ENCODE measurements around the gene MOB1B. TPM values are rescaled to one million over a fixed set of nuclear protein-coding genes. Genes with fewer than 3 reads are reported as not detected.

Gene MOB1B
- total and polyA plus RNA-seq, 10 of the 15 experiments (the other 5 are each of a cell fraction or from before 2014, with no cell fraction given): 1.9 to 11.4 (median 6.1) TPM

- TF ChIP-seq PAX8 (IDR thresholded peaks at IDR 0.05): no peak
- TF ChIP-seq MEF2B (IDR thresholded peaks at IDR 0.05; ENCODE audit: partially characterized antibody, poor library complexity, severe bottlenecking): no peak
- TF ChIP-seq BACH1 (IDR thresholded peaks at IDR 0.05; ENCODE audit: borderline replicate concordance): no peak
- TF ChIP-seq POLR2A (IDR thresholded peaks at IDR 0.05; ENCODE audit: low read depth, low read length): no peak
- TF ChIP-seq HDGF (IDR thresholded peaks at IDR 0.05): no peak
These were observed 123.9 kb downstream of the MOB1B start (continued) for GRCh38 chr4:71026086-71026485.

GRCh38 chr4:71027611-71028010 is 125.4 kb downstream of the MOB1B start:
- FAIRE-seq: no peak
- Histone ChIP-seq H3K4me1 (ENCODE audit: control insufficient read depth, insufficient read depth, low read length) (no peaks in the 10 kb centered on the region), H3K79me2 (ENCODE audit: control insufficient read depth, insufficient read depth, low read length) (no peaks in the 10 kb centered on the region), H3K4me2 (ENCODE audit: control insufficient read depth, insufficient read depth) (no peak overlapping the region), H4K20me1 (ENCODE audit: control insufficient read depth, insufficient read depth) (no peaks in the 10 kb centered on the region), H2AFZ (ENCODE audit: control insufficient read depth, low read depth, low read length) (no peak overlapping the region), H3K4me3 (no peak overlapping the region), H3K9ac (ENCODE audit: control insufficient read depth, insufficient read depth, low read length) (no peak overlapping the region), H3K9me3 (replicated peaks; ENCODE audit: control insufficient read depth, insufficient read depth, low read length) (no peaks in the 10 kb centered on the region), H3K27ac (ENCODE audit: control insufficient read depth, insufficient read depth) (no peak overlapping the region), H3K27me3 (replicated peaks in 1 of 2; ENCODE audit: control insufficient read depth in 2 of 2, insufficient read depth in 2 of 2, low read length in 1 of 2) (no peaks in the 10 kb centered on the region), H3K36me3 (ENCODE audit: control insufficient read depth in 2 of 2, insufficient read depth in 2 of 2, low read length in 1 of 2) (peaks cover 0 to 22% of the 10 kb centered on the region in 2 experiments)
- intact Hi-C loops (cut with micrococcal nuclease; ENCODE audit: unreplicated experiment) (no loop called here), in situ Hi-C loops (cut with MboI) (no loop called here)
- no TSS peak for BruUV-seq (replicated peaks)
- ChIA-PET CTCF (no interaction called here), SMC1A (ENCODE audit: uncharacterized antibody, unreplicated experiment) (interaction anchor here (0.8 kb wide), 1 partner anchor 32 kb away, joined by 3 read pairs; no protein-coding TSS in a partner anchor), RAD21 (ENCODE audit: unreplicated experiment) (no interaction called here), POLR2A (interaction anchor here (0.6 to 1.0 kb wide), 2 partner anchors 31 to 180 kb away, joined by 3 to 4 read pairs; no protein-coding TSS in a partner anchor)
- TF ChIP-seq MEF2B (IDR thresholded peaks at IDR 0.05; ENCODE audit: partially characterized antibody, poor library complexity, severe bottlenecking) (no peak), DPF2 (IDR thresholded peaks at IDR 0.05) (no peak), SIN3A (IDR thresholded peaks at IDR 0.05; ENCODE audit: low read depth, low read length) (no peak), CHD2 (IDR thresholded peaks at IDR 0.05; ENCODE audit: borderline replicate concordance, low read depth, low read length) (no peak), SP1 (IDR thresholded peaks at IDR 0.05; ENCODE audit: low read depth, low read length) (no peak), ETV6 (conservative IDR thresholded peaks at IDR 0.05 in 1 of 2, IDR thresholded peaks at IDR 0.05 in 1 of 2; ENCODE audit: borderline replicate concordance in 1 of 2, low read depth in 1 of 2) (no peak), RAD21 (IDR thresholded peaks at IDR 0.05; ENCODE audit: insufficient read depth, low read depth, low read length) (no peak), HDGF (IDR thresholded peaks at IDR 0.05) (no peak), USF1 (IDR thresholded peaks at IDR 0.05; ENCODE audit: borderline replicate concordance, extremely low read length, insufficient read depth, low read depth, low read length) (no peak), CEBPB (IDR thresholded peaks at IDR 0.05; ENCODE audit: borderline replicate concordance in 1 of 2, low read depth in 2 of 2, low read length in 2 of 2) (no peak), TCF3 (IDR thresholded peaks at IDR 0.05; ENCODE audit: borderline replicate concordance, insufficient read depth, low read depth, low read length) (no peak), E2F4 (IDR thresholded peaks at IDR 0.05; ENCODE audit: low read depth, low read length) (no peak), FOXK2 (IDR thresholded peaks at IDR 0.05) (no peak), RELA (IDR thresholded peaks at IDR 0.05; ENCODE audit: borderline replicate concordance, partially characterized antibody) (no peak), MAX (IDR thresholded peaks at IDR 0.05; ENCODE audit: low read depth, low read length) (no peak)
- DNase-seq (ENCODE audit: low read depth, low spot score): no peak
- no peak for ATAC-seq
- 100% methylated on average over 1 of the region's 1 CpG for WGBS (ENCODE audit: insufficient coverage, insufficient replicate concordance, low lambda C conversion rate, missing lambda C conversion rate)
